Measurements from ENCODE around the gene SHISA9.

GRCh38 chr16:12862941-12863340 is 38.5 kb upstream of the SHISA9 start:
- TF ChIP-seq SUZ12 (IDR thresholded peaks at IDR 0.05; ENCODE audit: extremely low read depth, insufficient read depth, insufficient read length) = no peak
- TF ChIP-seq YY1 (IDR thresholded peaks at IDR 0.05; ENCODE audit: insufficient read depth, insufficient read length) = no peak
